K562 (cell line): Measurements from ENCODE around the gene HNRNPH3. TPM values are rescaled to one million over a fixed set of nuclear protein-coding genes. Genes with fewer than 3 reads are reported as not detected.
A peak's percentile ranks its signal among the peaks of the same experiment; 100 is the strongest.

Experiments used
- BDP1 ChIP-seq: IDR thresholded peaks from 3 replicates; pipeline ENCODE4 v1.6.1; 2011; ENCODE audit not compliant: insufficient read length, insufficient read depth
- CREBBP ChIP-seq: IDR thresholded peaks from one replicate; pipeline ENCODE4 v1.6.1; 2012; ENCODE audit warnings: low read depth, mild to moderate bottlenecking, control low read depth, inconsistent platforms, low read length
- E2F5 ChIP-seq: sonication (generic); formaldehyde crosslinking; IDR thresholded peaks from 2 replicates; pipeline ENCODE4 v1.8.0; 2022; ENCODE audit warnings: mild to moderate bottlenecking, missing genetic modification reagents
- E2F8 ChIP-seq: fragments of 450-650 bp; IDR thresholded peaks from 2 replicates; pipeline ENCODE4 v1.7.1; 2018; ENCODE audit warnings: mild to moderate bottlenecking, low read depth; ENCODE audit not compliant: partially characterized antibody
- HINFP ChIP-seq: fragments of 450-650 bp; conservative IDR thresholded peaks from 2 replicates; pipeline ENCODE4 v1.6.1; 2016; ENCODE audit warnings: missing genetic modification characterization, low read depth, mild to moderate bottlenecking, control low read depth, missing compliant biosample characterization
- IRF1 ChIP-seq: sonication (generic); formaldehyde crosslinking; IDR thresholded peaks from 2 replicates; pipeline ENCODE4 v1.8.0; 2022; ENCODE audit warnings: missing genetic modification reagents, mild to moderate bottlenecking, borderline replicate concordance
- MIER1 ChIP-seq: fragments of 450-650 bp; IDR thresholded peaks from 2 replicates; pipeline ENCODE4 v1.6.1; 2016; ENCODE audit warnings: antibody characterized with exemption, mild to moderate bottlenecking, low read depth
- MTA1 ChIP-seq: fragments of 450-650 bp; IDR thresholded peaks from 2 replicates; pipeline ENCODE4 v1.6.1; 2017; ENCODE audit warnings: borderline replicate concordance
- PHB ChIP-seq: fragments of 250-450 bp; sonication (Bioruptor Pico); IDR thresholded peaks from 2 replicates; pipeline ENCODE4 v1.5.0; 2021
- SNIP1 ChIP-seq: fragments of 450-650 bp; IDR thresholded peaks from 2 replicates; pipeline ENCODE4 v1.7.1; 2017; ENCODE audit warnings: low read depth, mild to moderate bottlenecking
- TBP ChIP-seq: optimal IDR thresholded peaks from 2 replicates; pipeline ENCODE3; 2011; ENCODE audit warnings: low read depth, low read length, improper control_type of control experiment
- TGIF2 ChIP-seq: sonication (generic); formaldehyde crosslinking; IDR thresholded peaks from 2 replicates; pipeline ENCODE4 v1.8.1; 2022; ENCODE audit warnings: mild to moderate bottlenecking, missing genetic modification reagents, moderate library complexity
- THAP7 ChIP-seq: fragments of 250-450 bp; sonication (Bioruptor Pico); IDR thresholded peaks from 2 replicates; pipeline ENCODE4 v1.5.0; 2021
- TSC22D4 ChIP-seq: fragments of 450-650 bp; IDR thresholded peaks from 2 replicates; pipeline ENCODE4 v1.6.1; 2016; ENCODE audit warnings: missing genetic modification characterization, missing biosample characterization, control low read depth
- ZHX1 ChIP-seq: fragments of 150-350 bp; conservative IDR thresholded peaks from 2 replicates; pipeline ENCODE4 v1.6.1; 2014; ENCODE audit warnings: low read length
- ZNF12 ChIP-seq: sonication (generic); formaldehyde crosslinking; IDR thresholded peaks from 2 replicates; pipeline ENCODE4 v1.4.0; 2020; ENCODE audit warnings: mild to moderate bottlenecking, missing genetic modification reagents
- polyA plus RNA-seq, 8 experiments: library from polyadenylated mRNA; depleted of rRNA in 4 of 8; stranded (reverse) in 5 of 8; unstranded in 3 of 8; fragments of >200 nt; fragmentation: Nextera tagmentation in 2 of 8; fragmentation: Illumina TruSeq in 1 of 8; extraction: Ambion mirVana in 2 of 8; extraction: Trizol in 1 of 8; gene quantifications; 2 replicates each; pipeline versions ENCODE4 v1.2.1 to v1.2.3, GENCODE V29; 2011 to 2014; ENCODE audit warnings: inconsistent platforms in 1 of 8, missing spikeins in 1 of 8
- total RNA-seq, 7 experiments: library from RNA; depleted of rRNA in 6 of 7; stranded (reverse); fragments of >200 nt in 6 of 7; fragmentation: Illumina TruSeq in 2 of 7; extraction: Trizol in 2 of 7; gene quantifications; 2 replicates each; pipeline versions ENCODE4 v1.2.1 to v1.2.3, GENCODE V29; 2011 to 2021; ENCODE audit warnings: low replicate concordance in 1 of 7

The HNRNPH3 gene
- total and polyA plus RNA-seq, 9 of the 15 experiments (the other 6 are each of a cell fraction or from before 2014, with no cell fraction given), result 52.8 to 562 (median 152) TPM

- no peak; the same call in none of the 2 replicates for TF ChIP-seq E2F5 (CRISPR knock-in tag)
- TF ChIP-seq THAP7, result no peak; the same call in 1 of the 2 replicates
- TF ChIP-seq ZHX1, result peak; percentile 97
- no peak for TF ChIP-seq ZNF12 (CRISPR knock-in tag)
- no peak for TF ChIP-seq PHB (CRISPR knock-in tag)
- no peak for TF ChIP-seq SNIP1
- no peak for TF ChIP-seq HINFP (tag)
- no peak for TF ChIP-seq TSC22D4
- TF ChIP-seq BDP1, result no peak
- 0 out of 2 replicates have a peak, but pooled peaks have one; percentile 28 for TF ChIP-seq TGIF2 (CRISPR knock-in tag)
- no peak for TF ChIP-seq CREBBP
- no peak for TF ChIP-seq TBP
- peak; percentile 89 for TF ChIP-seq IRF1
- TF ChIP-seq MIER1, result 0 out of 2 replicates have a peak, but pooled peaks have one; percentile 5
- no peak; the same call in none of the 2 replicates for TF ChIP-seq MTA1
- TF ChIP-seq E2F8, result no peak
Observed at GRCh38 chr10:68331455-68332258, at the start of gene HNRNPH3 (continued).
